Measurements from ENCODE around the gene DPH3. TPM values are rescaled to one million over a fixed set of nuclear protein-coding genes. Genes with fewer than 3 reads are reported as not detected.
A peak's percentile ranks its signal among the peaks of the same experiment; 100 is the strongest.

DPH3 gene
- total RNA-seq, 2 experiments from 2014 or later: 18.2 to 19.9 TPM

- Mint-ChIP-seq H3K27me3 (no peaks in the 10 kb centered on the region), H3K27ac (peak overlapping the region; percentile 98)
These were observed 678 bp upstream of the DPH3 start for GRCh38 chr3:16265455-16265786.

GRCh38 chr3:16264174-16264707, 502 bp downstream of the DPH3 start:
- ATAC-seq (peak; percentile 10), DNase-seq (no peak)
- Mint-ChIP-seq H3K9me3 (no peaks in the 10 kb centered on the region), H3K27me3 (no peaks in the 10 kb centered on the region), H3K4me3 (peak overlapping the region; percentile 92), H3K4me1 (ENCODE audit: low read depth) (peaks cover 32% of the 10 kb centered on the region), H3K36me3 (ENCODE audit: low read depth) (peaks cover 14% of the 10 kb centered on the region), H3K27ac (peak overlapping the region; percentile 98)
- intact Hi-C loops (cut with micrococcal nuclease): no loop called here
- ChIA-PET POLR2A (interaction anchor here (0.6 to 3.3 kb wide), 18 partner anchors 11 to 287 kb away, joined by 3 to 20 read pairs (median 4); no protein-coding TSS in a partner anchor), CTCF (interaction anchor here (0.7 to 10.5 kb wide), 13 partner anchors 10 to 331 kb away, joined by 3 to 138 read pairs (median 7); no protein-coding TSS in a partner anchor)
- TF ChIP-seq CTCF (IDR thresholded peaks at IDR 0.05): no peak

More at GRCh38 chr3:16265455-16265786, 678 bp upstream of the DPH3 start:
- H3K4me1 Mint-ChIP-seq (ENCODE audit: low read depth): peaks cover 30% of the 10 kb centered on the region
- H3K4me3 Mint-ChIP-seq: peak overlapping the region; percentile 92
- no peak for TF ChIP-seq CTCF (IDR thresholded peaks at IDR 0.05)
- ChIA-PET CTCF (interaction anchor here (0.7 to 10.5 kb wide), 14 partner anchors 11 to 336 kb away, joined by 3 to 138 read pairs (median 6); no protein-coding TSS in a partner anchor), POLR2A (interaction anchor here (0.7 to 3.3 kb wide), 17 partner anchors 12 to 286 kb away, joined by 3 to 20 read pairs (median 5); no protein-coding TSS in a partner anchor)
- peaks cover 17% of the 10 kb centered on the region for H3K36me3 Mint-ChIP-seq (ENCODE audit: low read depth)
- H3K9me3 Mint-ChIP-seq: no peaks in the 10 kb centered on the region
- intact Hi-C loops (cut with micrococcal nuclease): no loop called here
- DNase-seq: no peak
- no peak for ATAC-seq

- POLR2A ChIA-PET: interaction anchor here (0.9 kb wide), 1 partner anchor 11 kb away, joined by 3 read pairs; no protein-coding TSS in a partner anchor
- CTCF ChIA-PET: no interaction called here
- H3K4me3 Mint-ChIP-seq: no peak overlapping the region
- no peak for TF ChIP-seq CTCF (IDR thresholded peaks at IDR 0.05)
- H3K36me3 Mint-ChIP-seq (ENCODE audit: low read depth): peaks cover 14% of the 10 kb centered on the region
- H3K27me3 Mint-ChIP-seq: no peaks in the 10 kb centered on the region
- intact Hi-C loops (cut with micrococcal nuclease): no loop called here
- no peak for DNase-seq
- H3K9me3 Mint-ChIP-seq: no peaks in the 10 kb centered on the region
- peaks cover 21% of the 10 kb centered on the region for H3K4me1 Mint-ChIP-seq (ENCODE audit: low read depth)
- H3K27ac Mint-ChIP-seq: no peak overlapping the region
- ATAC-seq: no peak
These were observed 2.6 kb downstream of the DPH3 start for GRCh38 chr3:16262174-16262573.

GRCh38 chr3:16260046-16260445, 4.7 kb downstream of the DPH3 start:
- H3K27me3 Mint-ChIP-seq: no peaks in the 10 kb centered on the region
- DNase-seq: no peak
- ATAC-seq: no peak
- no peaks in the 10 kb centered on the region for H3K9me3 Mint-ChIP-seq
- peaks cover 14% of the 10 kb centered on the region for H3K36me3 Mint-ChIP-seq (ENCODE audit: low read depth)
- intact Hi-C loops (cut with micrococcal nuclease): no loop called here
- peaks cover 14% of the 10 kb centered on the region for H3K4me1 Mint-ChIP-seq (ENCODE audit: low read depth)
- no peak overlapping the region for H3K27ac Mint-ChIP-seq
- POLR2A ChIA-PET: no interaction called here
- CTCF ChIA-PET: interaction anchor here (1.2 kb wide), 2 partner anchors 12 to 244 kb away, joined by 3 to 4 read pairs; no protein-coding TSS in a partner anchor
- TF ChIP-seq CTCF (IDR thresholded peaks at IDR 0.05): no peak
- H3K4me3 Mint-ChIP-seq: no peak overlapping the region

GRCh38 chr3:16258866-16259265, 5.9 kb downstream of the DPH3 start:
- peaks cover 20% of the 10 kb centered on the region for H3K4me1 Mint-ChIP-seq (ENCODE audit: low read depth)
- no peak for DNase-seq
- intact Hi-C loops (cut with micrococcal nuclease): no loop called here
- no peak for TF ChIP-seq CTCF (IDR thresholded peaks at IDR 0.05)
- ChIA-PET CTCF (interaction anchor here (0.8 to 2.0 kb wide), 2 partner anchors 10 to 43 kb away, joined by 3 to 6 read pairs; no protein-coding TSS in a partner anchor), POLR2A (interaction anchor here (0.7 kb wide), 1 partner anchor 764 kb away, joined by 3 read pairs; no protein-coding TSS in a partner anchor)
- no peak for ATAC-seq
- H3K27ac Mint-ChIP-seq: no peak overlapping the region
- no peaks in the 10 kb centered on the region for H3K27me3 Mint-ChIP-seq
- peaks cover 11% of the 10 kb centered on the region for H3K36me3 Mint-ChIP-seq (ENCODE audit: low read depth)
- H3K4me3 Mint-ChIP-seq: no peak overlapping the region
- no peaks in the 10 kb centered on the region for H3K9me3 Mint-ChIP-seq

All from activated CD8-positive, alpha-beta T cell treated with anti-CD3 and anti-CD28 coated beads for 36 hours (primary cell).